GM13977 (cell line): ENCODE results near the gene PIK3C2G.

ENCODE experiments used
- DNase-seq: peaks from one replicate; pipeline ENCODE4 v3.0.0; 2012; ENCODE audit warnings: low spot score
- CTCF ChIP-seq: IDR thresholded peaks from 2 replicates; pipeline ENCODE4 v1.5.1; 2012; ENCODE audit warnings: mild to moderate bottlenecking, control low read depth; ENCODE audit not compliant: insufficient read depth; ENCODE audit errors: extremely low read depth, missing control alignments
- in situ Hi-C: fragments of 300-500 bp; cut with MboI; formaldehyde crosslinking; loops from one replicate; pipeline ENCODE4 v1.12.0; 2022; ENCODE audit warnings: low sequenced_read_pairs, low pct_unique_long_range_greater_than_20kb, mixed read lengths, inconsistent platforms; ENCODE audit not compliant: unreplicated experiment

Gene PIK3C2G

GRCh38 chr12:18285161-18285560 lies 23.8 kb downstream of the PIK3C2G start:
- no peak for TF ChIP-seq CTCF
- no peak for DNase-seq
- in situ Hi-C loops, result no loop called here

GRCh38 chr12:18290386-18290785 lies 29.1 kb downstream of the PIK3C2G start:
- TF ChIP-seq CTCF, result no peak
- DNase-seq, result no peak
- in situ Hi-C loops, result no loop called here

- TF ChIP-seq CTCF, result no peak
- no peak for DNase-seq
- in situ Hi-C loops, result no loop called here
Measured at GRCh38 chr12:18294889-18295288, 33.6 kb downstream of the PIK3C2G start.

GRCh38 chr12:18296201-18296908 lies 35.0 kb downstream of the PIK3C2G start:
- DNase-seq, result no peak
- no peak for TF ChIP-seq CTCF
- in situ Hi-C loops, result no loop called here

- DNase-seq, result no peak
- in situ Hi-C loops, result no loop called here
- TF ChIP-seq CTCF, result no peak
Measured at GRCh38 chr12:18296909-18297280, 35.6 kb downstream of the PIK3C2G start.

GRCh38 chr12:18297902-18298301 lies 36.6 kb downstream of the PIK3C2G start:
- TF ChIP-seq CTCF, result no peak
- no peak for DNase-seq
- in situ Hi-C loops, result no loop called here
